Fibroblast of skin of back (primary cell): ENCODE measurements around the gene DERL3.
A peak's percentile ranks its signal among the peaks of the same experiment; 100 is the strongest.

ENCODE experiments used
- DNase-seq: peaks from one replicate; pipeline ENCODE4 v3.0.0-alpha.2; 2013

Gene DERL3

GRCh38 chr22:23831261-23831660, 7.5 kb downstream of the DERL3 start:
- no peak for DNase-seq

- DNase-seq = peak; percentile 95
Observed at GRCh38 chr22:23829845-23830372, 8.9 kb downstream of the DERL3 start.

GRCh38 chr22:23828800-23829680, 9.8 kb downstream of the DERL3 start:
- DNase-seq = no peak

- no peak for DNase-seq
Observed at GRCh38 chr22:23827351-23827995, 11.3 kb downstream of the DERL3 start.

GRCh38 chr22:23826510-23827350, 12.1 kb downstream of the DERL3 start:
- DNase-seq = peak; percentile 97

- DNase-seq = no peak
Observed at GRCh38 chr22:23825246-23825905, 13.4 kb downstream of the DERL3 start.

- no peak for DNase-seq
Observed at GRCh38 chr22:23824476-23825245, 14.1 kb downstream of the DERL3 start.

GRCh38 chr22:23823331-23823791, 15.4 kb downstream of the DERL3 start:
- DNase-seq = peak; percentile 89

- no peak for DNase-seq
Observed at GRCh38 chr22:23822101-23822671, 16.6 kb downstream of the DERL3 start.

- no peak for DNase-seq
Observed at GRCh38 chr22:23820748-23821211, 18.0 kb downstream of the DERL3 start.

- no peak for DNase-seq
Observed at GRCh38 chr22:23818541-23818940, 20.3 kb downstream of the DERL3 start.

- no peak for DNase-seq
Observed at GRCh38 chr22:23817146-23817545, 21.7 kb downstream of the DERL3 start.

- peak; percentile 28 for DNase-seq
Observed at GRCh38 chr22:23816156-23816976, 22.4 kb downstream of the DERL3 start.

GRCh38 chr22:23815541-23816155, 23.2 kb downstream of the DERL3 start:
- DNase-seq = peak; percentile 66

- DNase-seq = no peak
Observed at GRCh38 chr22:23812378-23812777, 26.4 kb downstream of the DERL3 start.

GRCh38 chr22:23806837-23807236, 32.0 kb downstream of the DERL3 start:
- no peak for DNase-seq

GRCh38 chr22:23804781-23805291, 34.0 kb downstream of the DERL3 start:
- no peak for DNase-seq

GRCh38 chr22:23803001-23803819, 35.6 kb downstream of the DERL3 start:
- DNase-seq = no peak
